HuH-7.5 (cell line): ENCODE data around the gene STPG3.
A peak's percentile ranks its signal among the peaks of the same experiment; 100 is the strongest.
"Not testable (repeated sequence)": the region's sequence is repeated elsewhere in the genome, so short reads cannot be mapped to it uniquely, and the experiment has no call there.

Source experiments
- DNase-seq: peaks from one replicate; pipeline ENCODE4 v3.0.0; 2011; ENCODE audit warnings: low spot score

The STPG3 gene

GRCh38 chr9:137245450-137246421 is 5.3 kb upstream of the STPG3 start:
- no peak for DNase-seq

- no peak for DNase-seq
Observed at GRCh38 chr9:137247135-137247915, 3.8 kb upstream of the STPG3 start.

DNA sequence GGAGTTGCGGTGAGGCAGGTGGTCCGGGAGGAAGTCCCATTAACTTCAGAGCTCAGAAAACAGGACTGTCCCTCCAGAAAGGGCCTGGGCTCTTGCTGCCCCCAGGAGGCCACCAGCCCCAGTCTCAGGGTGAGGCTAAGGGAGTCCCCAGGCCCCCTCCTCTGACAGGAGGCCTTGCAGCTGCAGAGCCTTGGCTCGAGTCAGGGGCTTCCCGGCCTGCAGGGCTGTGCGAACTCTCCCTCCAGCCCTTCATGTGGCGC is 3.2 kb upstream of the STPG3 start:
- no peak for DNase-seq

DNA sequence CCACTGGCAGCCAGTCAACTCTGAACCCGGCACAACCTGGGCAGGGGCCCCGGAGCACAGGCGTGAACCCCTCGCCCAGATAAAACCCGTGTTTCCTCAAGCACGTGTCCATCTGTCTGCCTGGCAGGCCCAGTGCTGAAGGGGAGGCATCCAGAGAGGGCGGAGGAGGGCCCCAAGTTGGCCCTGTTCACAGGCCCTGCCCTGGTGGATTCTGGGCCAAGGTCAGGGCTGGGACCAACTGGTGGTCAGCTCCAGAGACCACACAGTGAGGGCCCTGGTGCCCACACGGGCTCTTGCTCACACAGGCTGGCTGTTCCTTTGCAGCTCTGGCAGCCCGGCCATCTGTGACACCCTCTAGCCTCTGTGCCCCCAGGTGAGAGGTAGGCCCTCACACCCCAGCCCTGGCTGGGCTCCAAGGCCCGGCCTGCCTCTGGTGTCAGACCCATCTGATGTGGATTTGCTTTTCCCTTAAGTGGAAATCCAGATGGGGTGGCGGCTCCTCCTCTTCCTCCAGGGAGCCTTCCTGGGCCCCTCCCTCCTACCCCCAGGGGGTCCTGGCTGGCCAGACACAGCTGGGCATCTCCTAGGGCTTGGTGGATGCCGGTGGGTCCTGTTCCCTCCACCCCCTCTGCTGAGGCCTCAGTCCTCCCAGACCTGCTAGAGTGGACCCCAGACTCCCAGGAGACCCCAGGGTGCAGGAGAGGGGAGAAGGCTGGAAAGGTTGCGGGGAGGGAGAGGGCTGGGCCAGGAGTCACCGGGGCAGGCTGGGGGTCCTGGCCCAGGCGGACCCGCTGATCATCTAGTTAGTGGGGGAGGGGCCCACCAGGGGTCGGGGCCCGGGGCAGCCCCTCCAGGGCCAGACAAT is 525 bp upstream of the STPG3 start:
- no peak for DNase-seq

DNA sequence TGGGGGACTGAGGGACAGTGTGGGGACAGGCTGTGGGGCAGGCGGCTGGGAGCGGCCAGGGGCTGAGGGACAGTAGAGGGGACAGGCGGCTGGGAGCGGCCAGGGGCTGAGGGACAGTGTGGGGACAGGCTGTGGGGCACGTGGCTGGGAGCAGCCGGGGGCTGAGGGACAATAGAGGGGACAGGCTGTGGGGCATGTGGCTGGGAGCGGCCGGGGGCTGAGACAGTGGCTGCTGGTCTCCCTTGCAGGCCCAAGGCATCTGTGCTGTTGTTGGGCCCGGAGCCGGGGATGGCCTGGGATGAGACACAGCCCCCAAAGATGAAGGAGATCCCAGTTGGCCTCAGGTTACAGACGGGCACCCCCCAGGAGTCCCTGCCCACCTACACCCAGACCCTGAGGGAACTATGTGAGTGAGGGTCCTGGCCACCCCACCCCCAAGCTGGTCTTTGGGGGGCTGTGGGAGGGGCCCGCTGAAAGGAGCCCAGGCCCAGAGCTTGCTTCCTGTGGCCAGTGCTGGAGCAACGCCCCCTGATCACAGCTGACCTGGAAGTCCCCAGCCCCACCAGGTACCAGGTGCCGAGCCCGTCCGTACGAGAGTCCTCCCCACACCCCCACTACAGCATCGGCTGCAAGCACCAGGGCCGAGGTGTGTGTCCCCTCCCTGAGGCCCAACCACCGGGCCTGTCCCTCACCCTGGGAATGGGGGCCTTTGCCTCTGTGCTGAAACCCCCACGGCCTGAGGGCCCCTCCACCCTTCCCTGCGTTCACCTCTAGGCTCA is 593 bp downstream of the STPG3 start:
- DNase-seq, result no peak

DNA sequence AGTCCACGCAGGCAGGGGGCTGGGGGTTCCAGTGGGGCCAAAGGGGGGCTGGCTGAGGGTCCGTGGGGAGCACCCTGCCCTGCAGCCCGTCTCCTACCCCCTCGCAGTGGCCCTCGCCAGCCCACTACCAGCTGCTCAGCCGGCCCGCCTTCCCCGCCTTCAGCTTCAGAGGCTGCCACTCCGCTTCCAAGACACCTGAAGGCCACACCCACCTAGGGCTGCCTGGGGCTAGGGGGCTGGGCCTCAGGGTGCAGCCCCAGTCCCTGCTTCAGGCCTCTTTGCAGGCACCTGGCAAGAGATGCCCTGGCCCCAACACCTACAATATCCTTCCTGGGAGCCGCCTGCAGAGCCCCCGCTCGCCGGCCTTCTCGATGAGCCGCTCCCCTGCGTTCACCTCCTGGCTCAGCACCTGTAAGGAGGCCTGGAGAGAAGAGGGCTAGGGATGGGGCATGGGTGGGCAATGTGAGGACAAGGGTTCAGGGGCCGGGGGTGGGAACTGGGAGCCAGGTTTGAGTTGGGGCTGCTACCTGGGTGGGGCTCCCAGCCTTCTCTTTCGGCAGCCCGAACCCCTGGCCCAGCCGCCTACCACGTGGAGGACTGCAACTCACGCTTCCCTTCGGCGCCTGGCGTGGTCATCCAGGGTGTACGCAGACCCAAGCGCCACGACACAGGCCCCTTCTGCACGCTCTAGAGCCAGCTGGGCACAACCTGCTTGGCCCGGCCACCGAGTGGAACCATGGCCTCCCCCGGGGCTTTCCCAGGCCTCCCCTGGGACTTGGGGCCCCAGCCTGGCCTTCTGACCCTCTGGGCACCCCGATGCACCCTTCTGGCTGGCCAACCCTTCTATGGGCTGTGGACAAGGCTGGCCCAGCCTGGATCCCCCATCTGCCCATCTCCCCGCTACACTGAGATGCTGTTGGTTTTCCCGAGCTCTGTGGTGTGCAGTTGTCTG is 1.7 kb downstream of the STPG3 start:
- no peak for DNase-seq

- DNase-seq, result no peak
Observed at GRCh38 chr9:137253717-137254623, 2.9 kb downstream of the STPG3 start.

DNA sequence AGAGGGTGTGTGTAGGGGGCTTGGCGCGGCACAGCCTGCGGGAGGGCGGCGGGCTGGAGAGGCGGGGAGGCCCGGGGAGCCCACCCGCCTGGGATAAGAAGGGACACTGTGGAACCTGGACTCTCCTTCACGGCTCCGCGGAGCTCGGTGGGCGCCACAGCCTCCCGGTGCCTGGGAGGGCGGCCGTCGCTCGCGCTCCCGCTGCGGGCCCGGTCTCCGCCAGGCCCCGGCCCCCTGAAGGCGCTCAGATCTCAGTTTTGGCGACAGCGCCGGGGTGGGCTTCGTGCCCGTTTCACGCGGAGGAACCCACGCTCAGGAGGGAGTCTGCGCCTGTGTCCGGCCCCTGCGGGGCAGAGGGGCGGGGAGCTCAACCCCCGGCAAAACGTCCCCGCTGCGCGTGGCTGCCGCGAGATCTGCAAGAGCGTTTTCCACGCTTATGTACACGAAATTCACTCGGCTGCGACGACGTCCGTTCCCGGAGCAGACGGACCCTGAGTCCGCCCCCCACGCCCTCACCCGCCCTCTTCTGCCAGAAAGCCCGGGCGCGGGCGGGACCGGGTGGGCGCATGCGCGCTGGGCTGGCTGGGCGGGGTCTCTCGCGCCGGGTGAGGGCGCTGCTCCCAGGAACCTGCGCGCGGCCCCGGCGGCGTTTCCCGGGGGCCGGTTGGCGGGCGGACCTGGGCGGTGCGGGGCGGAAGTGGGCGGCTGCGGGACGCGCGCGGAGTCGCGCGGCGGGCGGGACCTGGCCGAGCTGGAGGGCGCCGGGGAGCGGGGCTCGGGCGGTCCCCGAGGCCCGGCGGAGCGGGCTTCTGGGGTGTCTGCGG is 3.8 kb downstream of the STPG3 start, which contains the start of gene NELFB:
TSS of gene NELFB (plus strand) at position 704 of the 824 bp plus-strand sequence.
- peak; percentile 99 for DNase-seq

DNA sequence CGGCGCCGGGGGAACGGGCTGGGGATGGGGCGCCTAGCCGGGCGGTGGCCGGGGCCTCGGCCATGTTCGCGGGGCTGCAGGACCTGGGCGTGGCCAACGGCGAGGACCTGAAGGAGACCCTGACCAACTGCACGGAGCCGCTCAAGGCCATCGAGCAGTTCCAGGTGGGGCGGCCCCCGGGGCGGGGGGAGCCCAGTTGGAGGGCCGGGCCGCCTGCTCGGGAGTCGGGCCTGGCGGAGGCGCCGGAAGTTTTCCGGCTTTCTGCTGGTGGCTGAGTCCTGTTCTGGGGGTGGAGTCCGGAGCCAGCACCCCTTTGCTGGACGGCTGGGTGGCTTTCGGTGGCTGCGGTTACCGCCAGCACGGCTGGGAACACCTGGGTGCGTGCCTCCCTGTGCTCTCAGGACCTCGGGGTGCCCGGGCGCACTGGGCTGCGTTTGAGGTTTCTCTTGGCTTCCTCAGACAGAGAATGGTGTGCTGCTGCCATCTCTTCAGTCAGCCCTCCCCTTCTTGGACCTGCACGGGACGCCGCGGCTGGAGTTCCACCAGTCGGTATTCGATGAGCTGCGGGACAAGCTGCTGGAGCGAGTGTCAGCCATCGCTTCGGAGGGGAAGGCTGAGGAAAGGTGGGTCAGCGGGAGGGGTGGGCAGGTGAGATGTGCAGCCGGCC is 4.5 kb downstream of the STPG3 start:
- no peak for DNase-seq

- DNase-seq, result no peak
Observed at GRCh38 chr9:137256362-137256761, 5.3 kb downstream of the STPG3 start.

GRCh38 chr9:137256856-137257255 is 5.8 kb downstream of the STPG3 start:
- DNase-seq, result no peak

GRCh38 chr9:137262173-137262908 is 11.3 kb downstream of the STPG3 start:
- DNase-seq, result not testable (repeated sequence)

GRCh38 chr9:137262909-137263285 is 11.8 kb downstream of the STPG3 start:
- no peak for DNase-seq

DNA sequence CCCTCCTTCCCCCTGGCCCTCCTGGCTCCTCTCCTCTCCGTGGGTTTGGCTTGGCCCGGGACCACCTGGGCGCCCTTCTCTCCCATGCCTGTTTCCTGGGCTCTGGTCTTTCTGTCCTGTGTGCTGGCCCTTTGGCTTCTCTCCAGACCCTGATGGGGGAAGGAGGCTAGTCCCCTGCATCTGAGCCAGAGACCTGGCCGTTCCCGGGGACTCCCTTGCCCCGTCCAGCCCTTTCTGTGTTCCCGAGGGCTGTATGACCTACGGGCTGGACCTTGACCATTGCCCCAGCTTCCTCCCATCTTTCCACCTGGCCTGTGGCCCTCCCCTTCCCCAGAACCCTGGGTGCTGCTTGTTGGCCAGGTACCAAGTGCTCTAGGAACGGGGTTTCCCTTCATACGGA is 12.4 kb downstream of the STPG3 start:
- DNase-seq, result no peak

DNA sequence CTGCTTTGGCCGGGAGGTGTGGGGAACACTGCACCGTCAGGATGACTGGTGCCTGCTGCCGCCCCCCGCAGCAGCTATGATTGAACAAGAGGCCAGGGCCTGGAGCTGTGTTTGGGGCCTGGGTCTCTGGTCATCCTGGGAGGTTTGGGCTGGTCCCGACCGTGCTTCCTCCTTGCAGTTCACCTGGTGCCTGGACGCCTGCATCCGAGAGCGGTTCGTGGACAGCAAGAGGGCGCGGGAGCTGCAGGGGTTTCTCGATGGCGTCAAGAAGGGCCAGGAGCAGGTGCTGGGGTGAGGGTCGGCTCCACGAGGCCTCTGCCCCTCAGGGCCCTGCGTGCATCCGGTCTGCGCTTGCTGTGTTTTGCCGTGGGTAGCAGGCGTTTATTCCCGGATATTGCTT is 13.0 kb downstream of the STPG3 start:
- DNase-seq, result no peak

DNA sequence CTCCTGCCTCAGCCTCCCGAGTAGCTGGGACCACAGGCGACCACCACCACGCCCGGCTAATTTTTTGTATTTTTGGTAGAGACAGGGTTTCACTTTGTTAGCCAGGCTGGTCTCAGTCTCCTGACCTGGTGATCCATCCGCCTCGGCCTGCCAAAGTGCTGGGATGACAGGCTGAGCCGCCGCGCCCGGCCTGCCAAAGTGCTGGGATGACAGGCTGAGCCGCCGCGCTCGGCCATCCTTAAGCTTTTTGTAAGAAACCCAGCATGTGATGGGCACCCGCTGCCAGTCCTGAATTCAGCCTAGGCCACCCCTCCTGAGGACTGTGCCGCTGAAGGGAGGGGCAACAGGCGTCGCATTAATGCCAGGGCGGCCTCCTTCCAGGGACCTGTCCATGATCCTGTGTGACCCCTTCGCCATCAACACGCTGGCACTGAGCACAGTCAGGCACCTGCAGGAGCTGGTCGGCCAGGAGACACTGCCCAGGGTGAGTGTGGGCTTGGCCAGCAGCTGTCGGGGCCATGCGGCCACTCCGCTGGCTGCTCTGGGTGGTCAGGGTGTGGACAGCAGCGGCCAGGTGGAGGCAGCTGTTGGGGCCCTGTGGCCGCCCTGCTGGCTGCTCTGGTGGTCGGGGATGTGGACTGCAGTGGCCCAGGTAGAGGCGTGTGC is 14.5 kb downstream of the STPG3 start:
- no peak for DNase-seq

DNA sequence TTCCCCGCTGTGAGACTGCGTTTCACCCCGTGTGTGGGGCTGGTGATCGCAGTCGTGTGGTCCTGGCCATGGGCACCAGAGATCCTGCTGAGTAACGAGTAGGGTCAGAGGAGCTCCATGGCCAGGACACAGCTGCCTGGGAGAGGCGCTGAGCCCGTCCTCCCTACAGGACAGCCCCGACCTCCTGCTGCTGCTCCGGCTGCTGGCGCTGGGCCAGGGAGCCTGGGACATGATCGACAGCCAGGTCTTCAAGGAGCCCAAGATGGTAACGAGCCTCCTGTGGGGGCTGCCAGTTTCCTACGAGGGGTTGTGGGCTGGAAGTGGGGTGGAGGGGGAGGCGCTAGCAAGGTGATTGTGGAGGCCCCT is 15.1 kb downstream of the STPG3 start:
- DNase-seq, result no peak
